ENCODE data around the gene ZNF574. TPM values are rescaled to one million over a fixed set of nuclear protein-coding genes. Genes with fewer than 3 reads are reported as not detected.

The ZNF574 gene
- total RNA-seq, 2 experiments from 2014 or later, result 14.3 to 14.5 TPM

DNA sequence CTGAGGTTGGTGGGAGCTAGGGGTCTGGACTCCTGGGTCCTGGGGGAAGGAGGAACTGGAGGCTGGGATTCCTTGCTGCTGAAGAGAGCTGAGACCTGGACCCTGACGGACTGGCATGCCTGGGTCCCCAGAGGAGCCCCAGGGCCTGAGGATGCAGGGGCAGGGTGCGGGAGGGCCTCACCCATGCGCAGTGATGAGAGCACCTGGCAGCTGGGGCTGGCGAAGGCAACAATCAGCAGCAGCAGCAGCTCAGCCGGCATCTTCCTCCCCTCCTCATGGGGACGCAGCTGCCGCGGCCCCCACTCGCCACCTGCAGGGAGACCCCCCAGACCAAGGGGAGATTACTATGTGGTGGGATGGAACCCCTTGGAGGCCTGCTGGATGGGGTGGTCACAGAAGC is 10.5 kb upstream of the ZNF574 start:
- ChIA-PET CTCF (no interaction called here), POLR2A (interaction anchor here (1.2 kb wide), 1 partner anchor 16 kb away, joined by 3 read pairs; no protein-coding TSS in a partner anchor)
- H3K27me3 Mint-ChIP-seq, result peaks cover 2% of the 10 kb centered on the region
- H3K4me3 Mint-ChIP-seq, result no peak overlapping the region
- H3K27ac Mint-ChIP-seq, result no peak overlapping the region
- no peaks in the 10 kb centered on the region for H3K4me1 Mint-ChIP-seq
- no peak for DNase-seq
- H3K9me3 Mint-ChIP-seq, result no peaks in the 10 kb centered on the region
- no peaks in the 10 kb centered on the region for H3K36me3 Mint-ChIP-seq (ENCODE audit: low read depth)

DNA sequence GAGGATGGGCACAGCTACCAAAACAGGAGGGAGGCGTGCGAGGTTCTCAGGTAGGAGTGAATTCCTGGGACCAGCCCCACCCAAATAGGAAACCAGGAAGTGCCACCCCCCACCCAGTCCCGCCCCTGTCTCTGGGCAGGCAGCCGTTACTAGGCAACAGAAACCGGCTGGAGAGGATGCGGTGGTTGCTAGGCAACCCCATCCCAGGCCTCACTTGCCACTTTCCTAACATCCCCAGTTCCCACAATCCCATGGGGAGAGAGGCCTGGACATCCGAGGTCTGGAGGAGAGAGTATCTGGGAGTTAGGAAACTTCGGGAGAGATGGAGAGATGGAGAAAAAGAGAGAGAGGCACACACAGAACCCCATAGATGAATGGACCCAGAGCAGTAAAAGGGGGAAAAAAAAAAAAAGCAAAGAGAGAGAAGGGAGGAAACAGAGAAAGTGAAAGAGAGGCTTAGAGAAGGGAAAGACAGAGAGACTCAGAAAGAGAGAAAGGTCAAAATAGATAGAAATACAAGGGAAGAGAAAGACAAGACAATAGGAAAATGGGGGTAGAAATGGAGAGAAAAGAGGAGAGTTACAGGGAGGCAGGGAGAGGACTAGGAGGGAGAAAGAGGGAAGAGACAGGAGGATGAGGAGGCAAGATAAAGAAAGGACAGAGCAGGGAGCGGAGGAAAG is 9.8 kb upstream of the ZNF574 start:
- Mint-ChIP-seq H3K36me3 (ENCODE audit: low read depth) (no peaks in the 10 kb centered on the region), H3K27ac (no peak overlapping the region), H3K27me3 (peaks cover 4% of the 10 kb centered on the region), H3K4me1 (no peaks in the 10 kb centered on the region), H3K9me3 (no peaks in the 10 kb centered on the region), H3K4me3 (no peak overlapping the region)
- CTCF ChIA-PET, result no interaction called here
- DNase-seq, result peak; percentile 45
- POLR2A ChIA-PET, result interaction anchor here (1.0 to 1.2 kb wide), 3 partner anchors 11 to 176 kb away, joined by 3 to 5 read pairs (median 3); partner anchors contain the start of genes GSK3A and ZNF574

GRCh38 chr19:42067315-42067888 is 8.6 kb upstream of the ZNF574 start:
- Mint-ChIP-seq H3K9me3 (no peaks in the 10 kb centered on the region), H3K36me3 (ENCODE audit: low read depth) (no peaks in the 10 kb centered on the region), H3K4me1 (no peaks in the 10 kb centered on the region), H3K27ac (no peak overlapping the region), H3K27me3 (peaks cover 7% of the 10 kb centered on the region), H3K4me3 (no peak overlapping the region)
- POLR2A ChIA-PET, result interaction anchor here (1.0 to 1.1 kb wide), 2 partner anchors 9 to 175 kb away, joined by 3 to 5 read pairs; partner anchors contain the start of genes GSK3A and ZNF574
- CTCF ChIA-PET, result interaction anchor here (0.6 kb wide), 1 partner anchor 277 kb away, joined by 3 read pairs; no protein-coding TSS in a partner anchor
- DNase-seq, result no peak

DNA sequence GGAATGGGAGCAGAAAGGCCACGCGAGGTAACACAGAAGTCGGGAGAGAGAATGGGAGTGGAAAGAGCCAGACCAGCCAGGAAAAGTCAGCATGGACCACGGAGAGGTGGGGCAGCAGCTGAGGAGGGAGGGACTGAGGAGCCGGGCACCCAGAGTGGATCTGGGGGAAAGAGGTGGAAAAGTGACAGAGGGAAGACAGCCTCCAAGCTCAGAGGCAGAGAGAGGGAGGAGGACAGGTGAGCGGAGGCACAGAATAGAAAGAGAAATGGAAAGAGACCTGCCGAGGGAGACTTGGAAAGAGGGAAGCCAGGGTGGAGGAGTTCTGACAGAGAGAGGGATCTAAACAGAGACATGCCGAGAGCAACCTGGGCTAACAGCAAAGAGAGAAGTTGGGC is 7.6 kb upstream of the ZNF574 start:
- ChIA-PET POLR2A (interaction anchor here (1.1 kb wide), 1 partner anchor 205 kb away, joined by 4 read pairs; no protein-coding TSS in a partner anchor), CTCF (no interaction called here)
- no peak overlapping the region for H3K27ac Mint-ChIP-seq
- H3K36me3 Mint-ChIP-seq (ENCODE audit: low read depth), result no peaks in the 10 kb centered on the region
- peaks cover 7% of the 10 kb centered on the region for H3K27me3 Mint-ChIP-seq
- no peak for DNase-seq
- H3K9me3 Mint-ChIP-seq, result no peaks in the 10 kb centered on the region
- H3K4me1 Mint-ChIP-seq, result no peaks in the 10 kb centered on the region
- no peak overlapping the region for H3K4me3 Mint-ChIP-seq

DNA sequence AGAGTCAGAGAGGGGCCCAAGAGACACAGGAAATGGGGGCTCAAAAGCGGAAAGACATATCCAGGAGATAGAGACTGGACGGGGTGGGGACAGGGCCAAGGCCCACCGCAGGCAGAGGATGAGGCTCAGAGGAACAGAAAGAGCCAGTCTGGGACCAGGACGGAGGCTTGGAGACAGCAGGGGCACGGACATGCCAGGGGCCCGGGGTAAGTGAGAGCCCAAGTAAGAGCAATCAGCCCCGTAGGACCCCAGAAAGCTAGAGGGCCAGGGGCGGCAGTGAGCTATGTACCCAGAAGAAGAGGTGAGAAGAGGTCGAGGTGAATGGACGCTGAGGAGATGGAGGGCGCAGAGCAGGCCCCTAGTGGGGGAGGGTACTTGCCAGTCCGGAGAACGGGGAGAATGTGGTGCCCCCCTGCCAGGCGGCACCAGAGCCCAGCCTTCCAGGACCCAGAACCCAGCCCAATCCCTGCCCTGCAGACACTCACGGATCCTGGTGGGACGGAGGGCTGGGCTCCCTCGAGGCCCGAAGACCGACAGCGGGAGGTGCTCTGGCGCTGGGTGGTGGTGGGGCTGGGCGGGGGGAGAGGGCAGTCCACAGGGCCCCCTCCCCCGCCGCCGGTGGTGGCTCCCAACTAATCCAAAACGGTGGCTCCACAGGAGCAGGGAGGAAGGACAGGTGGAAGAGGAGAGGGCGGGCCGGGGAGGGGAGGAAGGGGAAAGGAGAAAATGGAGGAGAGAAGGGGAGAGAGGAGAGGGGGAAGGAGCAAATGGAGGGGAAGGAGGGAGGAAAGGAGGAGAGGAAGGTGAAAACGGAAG is 7.0 kb upstream of the ZNF574 start:
- H3K27ac Mint-ChIP-seq, result no peak overlapping the region
- ChIA-PET POLR2A (interaction anchor here (1.1 kb wide), 1 partner anchor 205 kb away, joined by 4 read pairs; no protein-coding TSS in a partner anchor), CTCF (no interaction called here)
- peaks cover 7% of the 10 kb centered on the region for H3K27me3 Mint-ChIP-seq
- no peak overlapping the region for H3K4me3 Mint-ChIP-seq
- H3K9me3 Mint-ChIP-seq, result no peaks in the 10 kb centered on the region
- no peak for DNase-seq
- H3K4me1 Mint-ChIP-seq, result no peaks in the 10 kb centered on the region
- no peaks in the 10 kb centered on the region for H3K36me3 Mint-ChIP-seq (ENCODE audit: low read depth)

DNA sequence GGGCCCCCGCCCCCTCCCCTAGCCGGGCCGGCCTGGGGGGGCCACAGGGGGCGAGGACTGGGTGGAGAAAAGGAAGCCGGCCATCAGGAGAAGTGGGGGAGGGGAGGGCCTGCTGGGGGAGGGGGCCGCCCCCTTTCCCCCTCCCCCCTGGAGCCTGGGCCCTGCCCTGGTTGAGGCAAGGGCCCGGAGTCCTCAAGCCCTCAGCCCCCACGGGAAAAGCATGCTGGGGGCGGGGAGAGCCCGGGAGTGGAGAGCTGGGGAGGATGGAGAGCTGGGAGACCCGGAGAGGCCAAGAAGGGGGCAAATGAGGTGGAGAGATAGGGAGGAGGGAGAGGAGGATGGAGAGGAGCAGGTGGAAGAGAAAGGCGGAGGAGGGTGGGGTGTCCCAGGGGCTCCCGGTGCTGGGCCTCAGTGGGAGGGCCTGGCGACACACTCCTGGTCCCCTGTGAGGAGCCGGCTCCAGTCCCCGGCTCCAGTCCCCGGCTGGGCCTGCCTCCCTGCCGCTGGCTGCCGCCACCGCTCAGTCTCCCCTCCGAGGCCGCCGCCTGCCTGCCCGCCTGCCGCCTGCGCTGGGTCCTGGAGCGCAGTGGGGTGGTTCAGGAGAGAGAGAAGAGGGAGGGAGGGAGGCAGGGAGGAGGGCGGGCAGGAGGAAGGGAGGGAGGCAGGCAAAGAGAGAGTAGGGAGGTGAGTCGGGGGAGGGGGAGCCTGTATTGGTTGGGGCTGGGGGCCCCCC is 6.2 kb upstream of the ZNF574 start, which contains the start of gene GRIK5:
TSS of gene GRIK5 (minus strand) at position 588 of the 733 bp plus-strand sequence. CDS start 4,436 bp downstream, outside the sequence.
- Mint-ChIP-seq H3K27ac (no peak within 1 kb of the TSS), H3K4me3 (no peak within 1 kb of the TSS), H3K27me3 (peaks cover 7% of the 10 kb centered on the region), H3K9me3 (no peaks in the 10 kb centered on the region), H3K4me1 (peaks cover 4% of the 10 kb centered on the region), H3K36me3 (ENCODE audit: low read depth) (no peaks in the 10 kb centered on the region)
- ChIA-PET CTCF (no interaction called here), POLR2A (no interaction called here)
- DNase-seq, result no peak

GRCh38 chr19:42071247-42071646 is 4.7 kb upstream of the ZNF574 start:
- H3K27ac Mint-ChIP-seq, result no peak overlapping the region
- H3K4me3 Mint-ChIP-seq, result no peak overlapping the region
- CTCF ChIA-PET, result interaction anchor here (0.7 kb wide), 1 partner anchor 41 kb away, joined by 5 read pairs; no protein-coding TSS in a partner anchor
- DNase-seq, result no peak
- no peaks in the 10 kb centered on the region for H3K9me3 Mint-ChIP-seq
- POLR2A ChIA-PET, result no interaction called here
- peaks cover 15% of the 10 kb centered on the region for H3K4me1 Mint-ChIP-seq
- H3K36me3 Mint-ChIP-seq (ENCODE audit: low read depth), result peaks cover 8% of the 10 kb centered on the region
- peaks cover 7% of the 10 kb centered on the region for H3K27me3 Mint-ChIP-seq

- Mint-ChIP-seq H3K36me3 (ENCODE audit: low read depth) (peaks cover 31% of the 10 kb centered on the region), H3K4me1 (peaks cover 43% of the 10 kb centered on the region), H3K4me3 (peak overlapping the region; percentile 99), H3K27ac (peak overlapping the region; percentile 94), H3K27me3 (peaks cover 7% of the 10 kb centered on the region), H3K9me3 (no peaks in the 10 kb centered on the region)
- DNase-seq, result peak; percentile 25
- CTCF ChIA-PET, result no interaction called here
- POLR2A ChIA-PET, result no interaction called here
Observed at GRCh38 chr19:42074513-42075363, 1.2 kb upstream of the ZNF574 start.

DNA sequence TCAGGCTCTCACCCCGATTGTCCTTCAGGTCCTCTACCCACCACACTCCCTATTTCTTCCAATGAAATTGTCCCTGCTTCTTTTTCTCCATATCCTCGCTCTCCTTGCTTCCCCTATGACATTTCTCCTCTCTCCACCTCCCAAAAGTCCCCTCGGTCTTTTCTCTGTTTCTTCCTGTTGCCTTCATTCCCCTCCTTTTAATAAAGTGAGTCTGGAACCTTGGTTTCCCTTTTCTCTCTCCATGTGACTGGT is 676 bp upstream of the ZNF574 start:
- Mint-ChIP-seq H3K9me3 (no peaks in the 10 kb centered on the region), H3K27me3 (peaks cover 7% of the 10 kb centered on the region), H3K27ac (peak overlapping the region; percentile 94), H3K36me3 (ENCODE audit: low read depth) (peaks cover 36% of the 10 kb centered on the region), H3K4me3 (peak overlapping the region; percentile 99), H3K4me1 (peaks cover 43% of the 10 kb centered on the region)
- ChIA-PET POLR2A (no interaction called here), CTCF (no interaction called here)
- no peak for DNase-seq

- POLR2A ChIA-PET, result interaction anchor here (0.5 to 1.7 kb wide), 7 partner anchors 10 to 1461 kb away, joined by 3 to 5 read pairs (median 4); no protein-coding TSS in a partner anchor
Observed at GRCh38 chr19:42076380-42076944, 496 bp downstream of the ZNF574 start.

DNA sequence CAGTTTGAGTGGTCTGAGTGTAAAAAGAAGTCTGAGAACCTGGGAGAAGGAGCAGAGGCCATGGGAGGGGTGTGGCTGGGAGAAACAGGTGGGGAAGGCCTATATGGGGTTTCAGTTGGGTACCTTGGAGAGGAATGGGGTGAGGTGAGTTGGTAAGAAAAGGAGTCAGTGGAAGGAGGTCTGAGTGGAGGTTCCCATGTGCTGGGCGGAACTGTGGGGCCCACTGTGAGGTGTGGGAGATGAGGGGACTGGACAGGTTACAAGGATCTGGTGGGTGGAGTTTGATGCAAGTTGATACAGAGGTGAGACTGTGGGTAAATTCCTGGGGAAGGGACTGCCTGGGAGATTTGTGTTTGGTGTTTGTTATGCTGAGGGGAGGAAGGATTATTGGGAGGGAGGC is 2.1 kb downstream of the ZNF574 start:
- Mint-ChIP-seq H3K4me1 (peaks cover 48% of the 10 kb centered on the region), H3K36me3 (ENCODE audit: low read depth) (peaks cover 51% of the 10 kb centered on the region)
- CTCF ChIA-PET, result no interaction called here

More at GRCh38 chr19:42076380-42076944, 496 bp downstream of the ZNF574 start:
- CTCF ChIA-PET, result interaction anchor here (0.6 to 1.0 kb wide), 6 partner anchors 32 to 630 kb away, joined by 3 read pairs; no protein-coding TSS in a partner anchor
- Mint-ChIP-seq H3K27me3 (peaks cover under 1% of the 10 kb centered on the region), H3K27ac (peak overlapping the region; percentile 81), H3K36me3 (ENCODE audit: low read depth) (peaks cover 42% of the 10 kb centered on the region), H3K9me3 (no peaks in the 10 kb centered on the region), H3K4me3 (peak overlapping the region; percentile 99), H3K4me1 (peaks cover 46% of the 10 kb centered on the region)
- DNase-seq, result peak; percentile 49

More for the DNA sequence above, 2.1 kb downstream of the ZNF574 start:
- DNase-seq, result no peak
- Mint-ChIP-seq H3K27ac (peak overlapping the region; percentile 27), H3K4me3 (peak overlapping the region; percentile 99), H3K9me3 (no peaks in the 10 kb centered on the region), H3K27me3 (no peaks in the 10 kb centered on the region)
- POLR2A ChIA-PET, result interaction anchor here (1.3 kb wide), 1 partner anchor 21 kb away, joined by 3 read pairs; no protein-coding TSS in a partner anchor
